Rectal smooth muscle tissue (tissue), 1 donor: ENCODE results near the gene SHISA4.
"Not testable (repeated sequence)": the region's sequence is repeated elsewhere in the genome, so short reads cannot be mapped to it uniquely, and the experiment has no call there.

Experiments used
- H3K27ac ChIP-seq: one replicate; pipeline ENCODE4 v1.7.0; 2013; ENCODE audit warnings: low read depth, low read length, inconsistent platforms
- H3K27me3 ChIP-seq: one replicate; pipeline ENCODE4 v1.7.0; 2013; ENCODE audit warnings: low read length; ENCODE audit not compliant: control insufficient read depth, insufficient read depth
- H3K36me3 ChIP-seq: one replicate; pipeline ENCODE4 v1.7.0; 2013; ENCODE audit warnings: low read length; ENCODE audit not compliant: control insufficient read depth, insufficient read depth
- H3K4me1 ChIP-seq: one replicate; pipeline ENCODE4 v1.7.0; 2013; ENCODE audit warnings: low read length; ENCODE audit not compliant: control insufficient read depth, insufficient read depth
- H3K4me3 ChIP-seq: one replicate; pipeline ENCODE4 v1.7.0; 2013; ENCODE audit warnings: low read length
- H3K9ac ChIP-seq: one replicate; pipeline ENCODE4 v1.7.0; 2013; ENCODE audit warnings: low read length

Gene SHISA4

GRCh38 chr1:201888282-201889089 lies at the start of gene SHISA4:
Gene SHISA4, plus strand, starts transcription at chr1:201888898. Its CDS starts 97 bp downstream, at chr1:201888995.
- Histone ChIP-seq H3K36me3 (no peaks in the 10 kb centered on the region), H3K4me3 (peak within 1 kb of the TSS; percentile 70), H3K27me3 (no peaks in the 10 kb centered on the region), H3K27ac (no peak within 1 kb of the TSS), H3K4me1 (peaks cover 8% of the 10 kb centered on the region), H3K9ac (no peak within 1 kb of the TSS)

DNA sequence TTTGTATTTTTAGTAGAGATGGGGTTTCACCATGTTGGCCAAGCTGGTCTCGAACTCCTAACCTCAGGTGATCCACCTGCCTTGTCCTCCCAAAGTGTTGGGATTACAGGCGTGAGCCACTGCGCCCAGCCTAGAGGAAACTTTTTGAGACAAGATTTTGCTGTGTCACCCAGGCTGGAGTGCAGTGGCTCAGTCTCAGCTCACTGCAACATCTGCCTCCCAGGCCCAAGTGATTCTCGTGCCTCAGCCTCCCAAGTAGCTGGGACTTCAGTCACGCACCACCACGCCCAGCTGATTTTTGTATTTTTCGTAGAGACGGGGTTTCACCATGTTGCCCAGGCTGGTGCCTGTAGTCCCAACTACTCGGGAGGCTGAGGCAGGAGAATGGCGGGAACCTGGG lies 49.6 kb upstream of the SHISA4 start:
- not testable (repeated sequence) for H3K27ac ChIP-seq, H3K4me3 ChIP-seq, H3K36me3 ChIP-seq, H3K9ac ChIP-seq, H3K27me3 ChIP-seq, H3K4me1 ChIP-seq

GRCh38 chr1:201840055-201840454 lies 48.6 kb upstream of the SHISA4 start:
- H3K27me3 ChIP-seq, result no peaks in the 10 kb centered on the region
- no peak overlapping the region for H3K4me3 ChIP-seq
- H3K4me1 ChIP-seq, result no peaks in the 10 kb centered on the region
- H3K27ac ChIP-seq, result no peak overlapping the region
- no peak overlapping the region for H3K9ac ChIP-seq
- H3K36me3 ChIP-seq, result no peaks in the 10 kb centered on the region

GRCh38 chr1:201840490-201840889 lies 48.2 kb upstream of the SHISA4 start:
- Histone ChIP-seq H3K4me3 (no peak overlapping the region), H3K36me3 (no peaks in the 10 kb centered on the region), H3K27ac (no peak overlapping the region), H3K4me1 (no peaks in the 10 kb centered on the region), H3K9ac (no peak overlapping the region), H3K27me3 (no peaks in the 10 kb centered on the region)

DNA sequence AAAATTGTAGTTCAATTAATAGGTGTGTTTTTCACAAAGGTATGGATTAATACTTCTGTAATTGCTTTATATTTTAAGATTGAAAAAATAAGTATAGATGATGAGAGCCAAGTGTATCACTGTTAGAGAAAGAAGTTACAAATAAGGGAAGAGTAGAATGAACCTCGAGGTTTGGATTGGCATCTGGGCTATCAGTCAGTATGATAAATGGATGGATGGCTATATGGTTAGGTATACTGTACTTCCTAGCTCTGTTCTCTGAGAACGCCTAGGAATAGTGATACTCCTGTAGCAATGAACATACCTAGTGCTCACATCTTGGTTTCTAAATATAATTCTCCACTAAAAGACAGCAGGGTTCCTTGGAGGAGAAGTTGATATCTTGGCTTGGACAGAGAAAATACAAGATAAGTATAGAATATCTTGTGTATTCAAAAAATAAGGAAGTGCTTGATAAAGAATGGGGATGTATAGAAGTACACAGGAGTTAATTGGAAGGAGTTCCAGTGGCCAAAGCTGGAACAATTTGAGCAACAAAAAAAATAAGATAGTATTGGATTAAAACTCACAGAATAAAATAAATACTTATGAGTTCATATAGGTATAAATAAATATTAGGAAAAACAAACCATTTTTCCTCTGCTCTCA lies 47.3 kb upstream of the SHISA4 start:
- Histone ChIP-seq H3K27me3 (no peaks in the 10 kb centered on the region), H3K4me3 (no peak overlapping the region), H3K36me3 (no peaks in the 10 kb centered on the region), H3K9ac (no peak overlapping the region), H3K4me1 (no peaks in the 10 kb centered on the region), H3K27ac (no peak overlapping the region)

DNA sequence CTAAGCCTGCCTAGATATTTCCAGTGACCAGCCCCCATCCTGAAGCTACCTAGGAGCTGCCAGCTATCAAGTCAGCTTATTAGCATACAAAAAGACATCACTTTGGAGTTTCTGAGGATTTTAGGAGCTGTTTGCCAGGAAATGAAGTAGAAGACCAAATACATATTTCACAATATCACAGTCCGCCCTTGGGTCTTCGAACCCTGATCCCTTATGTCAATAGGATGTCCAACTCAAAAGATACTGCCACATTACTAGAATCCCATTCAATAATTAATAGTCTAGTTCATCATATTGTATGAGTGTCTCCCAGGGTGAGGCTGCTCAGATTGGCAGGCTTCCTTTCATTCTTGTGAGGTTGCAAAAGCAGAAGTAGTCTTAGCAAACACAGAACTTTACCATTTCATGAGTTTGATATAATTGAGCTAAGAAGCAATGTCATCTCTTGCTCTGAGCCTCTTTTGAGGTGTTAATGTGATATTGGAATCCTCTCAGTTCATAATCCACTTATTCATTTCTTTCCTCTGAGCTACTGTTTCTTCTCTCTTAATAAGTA lies 46.1 kb upstream of the SHISA4 start:
- Histone ChIP-seq H3K27me3 (no peaks in the 10 kb centered on the region), H3K4me1 (no peaks in the 10 kb centered on the region), H3K4me3 (no peak overlapping the region), H3K36me3 (no peaks in the 10 kb centered on the region), H3K9ac (no peak overlapping the region), H3K27ac (no peak overlapping the region)

DNA sequence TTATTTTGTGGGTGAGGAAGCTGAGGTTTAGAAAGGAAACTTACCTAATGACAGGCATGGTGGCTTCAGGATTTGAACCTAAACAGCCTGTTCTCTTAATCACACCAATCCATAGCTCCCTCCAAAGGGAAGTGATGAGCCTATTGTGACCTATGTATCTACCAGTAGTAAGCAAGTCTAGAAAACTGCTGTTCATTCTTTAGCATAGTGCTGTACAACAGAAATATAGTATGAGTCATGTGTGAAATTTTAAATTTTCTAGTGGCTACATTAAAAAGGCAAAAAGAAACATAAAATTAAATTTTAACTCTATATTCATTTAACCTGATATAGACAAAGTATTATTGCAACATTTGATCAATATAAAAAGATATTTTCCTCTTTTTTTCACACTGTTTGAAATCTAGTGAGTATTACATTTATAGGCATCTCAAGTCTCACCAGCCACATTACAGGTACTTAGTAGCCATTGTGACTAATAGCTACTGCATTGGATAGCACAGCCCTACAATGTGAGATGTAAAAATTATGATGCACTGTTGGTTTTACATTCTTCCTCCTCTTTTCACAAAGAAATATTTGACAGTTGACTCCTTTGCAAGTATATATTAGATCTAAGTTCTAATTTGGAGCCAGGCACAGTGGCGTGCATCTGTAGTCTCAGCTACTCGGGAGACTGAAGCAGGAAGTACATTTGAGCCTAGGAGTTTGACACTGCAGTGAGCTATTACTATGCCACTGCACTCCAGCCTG lies 43.2 kb upstream of the SHISA4 start:
- no peak overlapping the region for H3K27ac ChIP-seq
- H3K9ac ChIP-seq, result no peak overlapping the region
- H3K4me1 ChIP-seq, result peaks cover 6% of the 10 kb centered on the region
- H3K36me3 ChIP-seq, result no peaks in the 10 kb centered on the region
- no peaks in the 10 kb centered on the region for H3K27me3 ChIP-seq
- H3K4me3 ChIP-seq, result no peak overlapping the region

DNA sequence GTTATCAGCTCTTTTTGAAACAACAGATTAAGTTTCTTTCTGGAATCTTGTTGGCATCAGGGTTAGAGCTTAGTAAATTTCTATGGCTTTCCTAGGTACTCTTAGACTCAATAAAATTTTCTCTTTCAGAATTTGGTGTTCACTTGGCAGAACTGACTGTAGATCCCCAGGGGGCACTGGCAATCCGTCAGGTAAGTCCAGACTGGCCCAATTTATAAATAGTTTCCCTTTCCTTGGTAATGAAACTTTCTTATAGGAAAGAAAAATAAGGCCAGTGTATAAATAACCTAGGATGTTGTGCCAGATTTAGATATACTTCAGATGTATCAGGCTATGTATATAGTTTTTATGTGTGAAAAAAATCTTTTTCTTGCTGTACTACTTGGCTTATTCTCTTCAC lies 41.5 kb upstream of the SHISA4 start:
- H3K9ac ChIP-seq, result no peak overlapping the region
- H3K36me3 ChIP-seq, result peaks cover 3% of the 10 kb centered on the region
- H3K4me1 ChIP-seq, result peaks cover 8% of the 10 kb centered on the region
- H3K27me3 ChIP-seq, result no peaks in the 10 kb centered on the region
- H3K27ac ChIP-seq, result no peak overlapping the region
- no peak overlapping the region for H3K4me3 ChIP-seq

DNA sequence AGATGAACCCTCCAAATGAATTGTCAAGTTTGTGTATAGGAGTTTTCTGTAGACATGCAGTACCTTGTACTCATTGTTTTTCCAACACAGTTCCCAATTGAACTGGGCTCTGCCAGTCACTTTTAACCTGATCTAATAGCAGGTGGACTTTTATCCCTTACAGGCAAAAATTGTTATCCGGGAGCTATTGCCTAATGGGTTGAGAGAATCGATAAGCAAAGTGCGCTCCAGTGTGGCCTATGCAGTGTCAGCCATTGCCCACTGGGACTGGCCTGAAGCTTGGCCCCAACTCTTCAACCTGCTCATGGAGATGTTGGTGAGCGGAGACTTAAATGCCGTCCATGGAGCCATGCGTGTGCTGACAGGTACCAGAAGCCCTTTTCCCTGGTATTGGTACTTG lies 40.5 kb upstream of the SHISA4 start:
- Histone ChIP-seq H3K9ac (no peak overlapping the region), H3K27me3 (no peaks in the 10 kb centered on the region), H3K4me1 (peaks cover 8% of the 10 kb centered on the region), H3K36me3 (peaks cover 7% of the 10 kb centered on the region), H3K4me3 (no peak overlapping the region), H3K27ac (no peak overlapping the region)

DNA sequence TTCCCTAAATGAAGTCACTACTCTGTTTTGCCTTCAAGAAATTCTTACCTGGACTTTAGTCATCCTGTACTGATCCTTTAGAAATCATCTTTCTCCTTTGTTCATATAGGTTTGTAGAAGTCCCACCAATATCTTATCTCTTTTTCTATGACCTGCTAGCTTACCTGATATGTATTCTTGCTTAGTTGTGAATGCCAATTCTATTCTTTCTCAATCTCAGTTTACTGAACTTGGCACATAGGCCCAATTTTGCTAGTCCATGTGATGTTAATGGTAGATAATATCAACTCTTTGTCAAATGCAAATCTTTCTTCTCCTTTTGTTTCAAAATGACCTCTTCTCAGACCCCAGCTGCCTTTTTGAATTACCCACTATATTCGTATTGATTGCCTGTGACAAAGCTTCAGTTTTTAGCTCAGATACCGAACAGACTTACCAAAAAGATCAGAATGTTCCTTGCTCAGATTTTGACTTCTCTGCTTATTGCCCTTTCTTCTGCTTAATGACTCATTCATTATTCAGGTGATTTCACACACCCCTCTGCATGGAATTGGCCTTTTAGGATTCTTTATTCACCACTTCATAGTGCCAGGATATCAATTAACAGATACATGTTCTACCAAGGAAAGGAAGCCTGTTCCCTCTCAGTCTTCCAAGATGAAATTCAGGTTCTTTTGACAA lies 39.2 kb upstream of the SHISA4 start:
- Histone ChIP-seq H3K27me3 (no peaks in the 10 kb centered on the region), H3K27ac (peak overlapping the region; percentile 23), H3K4me3 (no peak overlapping the region), H3K36me3 (peaks cover 8% of the 10 kb centered on the region), H3K4me1 (peaks cover 8% of the 10 kb centered on the region), H3K9ac (no peak overlapping the region)

GRCh38 chr1:201850053-201850397 lies 38.7 kb upstream of the SHISA4 start:
- H3K9ac ChIP-seq, result no peak overlapping the region
- peak overlapping the region; percentile 23 for H3K27ac ChIP-seq
- peaks cover 8% of the 10 kb centered on the region for H3K4me1 ChIP-seq
- H3K36me3 ChIP-seq, result peaks cover 12% of the 10 kb centered on the region
- H3K4me3 ChIP-seq, result no peak overlapping the region
- no peaks in the 10 kb centered on the region for H3K27me3 ChIP-seq

DNA sequence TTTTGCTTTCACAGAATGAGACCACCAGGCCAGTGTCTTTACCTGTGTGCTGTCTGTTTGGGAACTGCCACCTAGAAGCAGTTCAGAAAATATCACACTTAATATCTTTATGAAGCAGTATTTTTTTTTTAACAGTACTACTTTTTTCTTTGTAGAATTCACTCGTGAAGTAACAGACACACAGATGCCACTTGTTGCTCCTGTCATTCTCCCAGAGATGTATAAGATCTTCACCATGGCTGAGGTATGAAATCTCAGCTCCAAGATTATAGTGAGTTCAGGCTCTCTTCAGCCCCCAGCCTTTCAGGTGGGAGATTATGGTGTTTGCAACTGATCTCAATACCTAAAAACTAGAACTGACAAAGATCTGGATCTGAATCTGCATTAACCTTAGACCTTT lies 36.7 kb upstream of the SHISA4 start:
- H3K27ac ChIP-seq, result no peak overlapping the region
- H3K4me3 ChIP-seq, result no peak overlapping the region
- H3K4me1 ChIP-seq, result peaks cover 8% of the 10 kb centered on the region
- H3K9ac ChIP-seq, result no peak overlapping the region
- H3K36me3 ChIP-seq, result peaks cover 12% of the 10 kb centered on the region
- H3K27me3 ChIP-seq, result no peaks in the 10 kb centered on the region
